OCI-LY1 (cell line): ENCODE data around the gene LRRC72.

Experiments used
- H2AFZ ChIP-seq: fragments of 200-600 bp; sonication (generic), shearing (Covaris generic); 2 replicates; pipeline ENCODE4 v1.6.0; 2014; ENCODE audit warnings: antibody characterized with exemption, mild to moderate bottlenecking, low read length
- H3F3A ChIP-seq: fragments of 200-600 bp; sonication (generic), shearing (Covaris generic); 2 replicates; pipeline ENCODE4 v1.6.0; 2014; ENCODE audit warnings: mild to moderate bottlenecking, antibody characterized with exemption, low read length, moderate library complexity; ENCODE audit not compliant: insufficient read depth
- H3K27ac ChIP-seq: fragments of 200-600 bp; sonication (generic); 2 replicates; pipeline ENCODE4 v1.5.1; 2014; ENCODE audit warnings: low read length, mixed run types, mild to moderate bottlenecking, low read depth; ENCODE audit not compliant: poor library complexity, severe bottlenecking
- H3K27me3 ChIP-seq: fragments of 200-600 bp; sonication (generic); 2 replicates; pipeline ENCODE4 v1.6.0; 2014; ENCODE audit warnings: antibody characterized with exemption, mild to moderate bottlenecking, low read length, moderate library complexity; ENCODE audit not compliant: insufficient read depth
- H3K36me3 ChIP-seq: fragments of 200-600 bp; sonication (generic); 2 replicates; pipeline ENCODE4 v1.6.1; 2014; ENCODE audit warnings: mild to moderate bottlenecking, antibody characterized with exemption, low read length, moderate library complexity, mixed read lengths; ENCODE audit not compliant: insufficient read depth
- H3K4me1 ChIP-seq: fragments of 200-600 bp; sonication (generic); 2 replicates; pipeline ENCODE4 v1.5.1; 2014; ENCODE audit warnings: mild to moderate bottlenecking, low read length, moderate library complexity; ENCODE audit not compliant: insufficient read depth, severe bottlenecking
- H3K4me2 ChIP-seq: fragments of 200-600 bp; sonication (generic), shearing (Covaris generic); 2 replicates; pipeline ENCODE4 v1.6.1; 2014; ENCODE audit warnings: low read length
- H3K4me3 ChIP-seq: fragments of 200-600 bp; sonication (generic); 2 replicates; pipeline ENCODE4 v1.5.1; 2014; ENCODE audit warnings: low read length, low read depth, mild to moderate bottlenecking, mixed read lengths; ENCODE audit not compliant: poor library complexity, severe bottlenecking
- H3K79me2 ChIP-seq: fragments of 200-600 bp; shearing (Covaris generic); 2 replicates; pipeline ENCODE4 v1.6.1; 2016; ENCODE audit warnings: mixed run types, low read length, mixed read lengths; ENCODE audit not compliant: insufficient read depth
- H3K9ac ChIP-seq: fragments of 200-600 bp; sonication (generic), shearing (Covaris generic); 2 replicates; pipeline ENCODE4 v1.6.1; 2014; ENCODE audit warnings: mild to moderate bottlenecking, low read length, mixed read lengths
- H3K9me2 ChIP-seq: fragments of 200-600 bp; sonication (generic), shearing (Covaris generic); 2 replicates; pipeline ENCODE4 v1.6.1; 2014; ENCODE audit warnings: low read depth, mild to moderate bottlenecking, low read length, mixed read lengths
- H3K9me3 ChIP-seq: fragments of 200-600 bp; shearing (Covaris generic); 2 replicates; pipeline ENCODE4 v1.6.1; 2014; ENCODE audit warnings: low read length, mixed read lengths
- H4K20me1 ChIP-seq: fragments of 200-600 bp; sonication (generic), shearing (Covaris generic); 2 replicates; pipeline ENCODE4 v1.6.0; 2016; ENCODE audit warnings: mild to moderate bottlenecking, low read length; ENCODE audit not compliant: insufficient read depth
- CTCF ChIP-seq: fragments of 200-600 bp; sonication (generic), shearing (Covaris generic); IDR thresholded peaks from 2 replicates; pipeline ENCODE4 v1.5.1; 2017; ENCODE audit warnings: mild to moderate bottlenecking, antibody characterized with exemption, low read length, moderate library complexity, mixed read lengths
- EZH2 ChIP-seq: fragments of 200-600 bp; sonication (generic), shearing (Covaris generic); IDR thresholded peaks from 2 replicates; pipeline ENCODE4 v1.8.0; 2017; ENCODE audit warnings: borderline replicate concordance, mixed run types, mild to moderate bottlenecking, antibody characterized with exemption, low read length, moderate library complexity, mixed read lengths

The LRRC72 gene

DNA sequence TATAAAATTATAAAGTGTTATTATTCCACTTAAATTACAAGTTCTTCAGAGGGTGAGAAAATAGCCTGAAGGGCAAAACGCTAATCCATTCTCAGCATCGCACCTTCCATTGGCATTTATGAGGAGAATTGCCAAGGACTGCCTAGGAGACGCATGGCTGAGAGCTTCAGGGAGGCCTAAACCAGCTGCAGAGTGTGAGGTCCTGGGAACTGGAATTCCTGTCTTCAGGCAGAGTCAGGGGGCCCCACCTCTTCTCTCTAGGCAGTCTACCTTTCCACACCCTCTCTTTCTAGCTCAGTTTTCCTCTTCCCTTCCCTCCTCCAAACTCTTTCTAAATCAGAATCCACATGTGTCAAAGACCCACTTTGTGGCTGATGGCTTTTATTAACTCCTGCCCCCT lies 35.3 kb downstream of the LRRC72 start:
- H3K27me3 ChIP-seq = no peaks in the 10 kb centered on the region
- H3K9ac ChIP-seq = no peak overlapping the region
- TF ChIP-seq EZH2 = no peak
- no peak for TF ChIP-seq CTCF
- H3K9me2 ChIP-seq = no peaks in the 10 kb centered on the region
- H3K9me3 ChIP-seq = no peaks in the 10 kb centered on the region
- H3F3A ChIP-seq = no peaks in the 10 kb centered on the region
- H3K36me3 ChIP-seq = no peaks in the 10 kb centered on the region
- H3K79me2 ChIP-seq = no peaks in the 10 kb centered on the region
- no peak overlapping the region for H2AFZ ChIP-seq
- no peaks in the 10 kb centered on the region for H4K20me1 ChIP-seq
- H3K4me1 ChIP-seq = no peaks in the 10 kb centered on the region
- no peak overlapping the region for H3K27ac ChIP-seq
- H3K4me2 ChIP-seq = no peak overlapping the region
- H3K4me3 ChIP-seq = no peak overlapping the region

DNA sequence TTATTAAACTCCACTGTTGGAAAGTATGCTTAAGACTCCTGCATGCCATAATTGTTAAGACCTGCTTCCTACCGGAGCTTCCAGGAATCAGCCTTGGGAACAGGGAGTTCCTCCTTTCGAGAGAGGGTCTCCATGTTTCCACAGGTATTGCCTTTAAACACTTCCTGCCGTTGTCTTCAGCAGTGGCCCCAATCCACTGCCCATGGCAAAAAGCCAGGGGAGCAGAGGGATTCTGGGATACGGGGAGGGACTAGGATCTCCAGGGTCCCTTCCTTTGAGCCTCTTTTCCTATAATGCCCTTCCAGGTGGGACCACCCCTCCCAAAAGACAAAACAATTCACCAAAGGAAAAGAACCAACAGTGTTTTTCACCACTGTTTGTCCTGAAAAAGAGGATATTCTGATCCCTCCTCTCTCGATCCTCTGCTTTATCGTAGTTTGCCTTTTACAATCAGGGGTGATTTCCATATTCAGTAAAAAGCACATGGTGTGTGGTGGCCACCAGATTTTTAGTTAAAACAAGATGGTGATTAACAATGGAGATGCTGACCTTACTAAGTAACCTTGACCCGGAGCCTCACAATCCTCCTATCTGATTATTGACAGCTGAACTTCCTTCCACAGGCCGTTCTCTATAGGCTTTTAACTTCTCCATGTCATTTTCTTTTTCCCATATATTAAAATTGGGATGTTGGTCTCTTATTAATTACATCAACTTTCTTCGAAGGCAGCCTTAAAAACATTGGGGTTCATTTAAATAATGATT lies 36.0 kb downstream of the LRRC72 start:
- Histone ChIP-seq H3K27ac (no peak overlapping the region), H3F3A (no peaks in the 10 kb centered on the region), H3K4me3 (no peak overlapping the region), H3K27me3 (no peaks in the 10 kb centered on the region), H2AFZ (no peak overlapping the region), H3K79me2 (no peaks in the 10 kb centered on the region), H3K4me2 (no peak overlapping the region), H4K20me1 (no peaks in the 10 kb centered on the region), H3K4me1 (no peaks in the 10 kb centered on the region), H3K9me2 (no peaks in the 10 kb centered on the region), H3K9me3 (no peaks in the 10 kb centered on the region), H3K36me3 (no peaks in the 10 kb centered on the region), H3K9ac (no peak overlapping the region)
- TF ChIP-seq CTCF = no peak
- TF ChIP-seq EZH2 = no peak

DNA sequence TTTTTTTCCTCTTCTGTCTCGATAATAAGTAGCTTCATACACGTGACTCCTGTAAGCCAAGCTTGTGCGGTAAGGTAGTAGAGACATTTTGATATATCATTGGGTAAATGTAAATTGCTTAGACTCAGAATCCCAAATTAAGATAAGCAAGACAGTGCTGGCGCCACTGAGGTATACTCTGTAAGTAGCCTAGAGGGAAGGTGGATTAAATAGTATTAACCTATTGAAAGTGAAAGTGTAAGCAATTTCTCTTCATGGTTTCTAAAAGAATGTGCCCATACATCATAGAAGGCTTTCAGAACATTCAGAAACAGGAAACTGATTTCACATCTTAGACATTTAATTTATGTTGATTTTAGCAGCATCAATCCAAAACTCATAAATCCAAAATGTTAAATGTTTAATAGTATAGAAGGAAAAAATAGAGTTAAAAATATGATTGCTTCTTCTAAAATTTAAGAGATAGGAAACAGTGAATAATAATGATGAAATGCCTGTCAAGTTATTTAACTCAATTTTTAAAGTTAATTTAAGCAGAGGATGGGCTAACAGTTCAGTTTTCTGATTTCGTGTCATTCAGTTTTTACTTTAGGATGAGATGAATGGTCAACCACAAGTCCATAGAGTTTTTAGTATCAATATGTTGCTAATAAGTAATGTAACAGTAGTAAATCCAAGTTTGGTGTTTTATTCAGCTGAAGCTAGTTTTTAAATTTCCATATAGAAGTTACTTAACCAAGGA lies 36.8 kb downstream of the LRRC72 start:
- peak overlapping the region; percentile 13; the same call in 1 of the 2 replicates for H3K4me2 ChIP-seq
- no peak overlapping the region for H2AFZ ChIP-seq
- no peak overlapping the region for H3K4me3 ChIP-seq

More for the DNA sequence above, 36.8 kb downstream of the LRRC72 start:
- no peaks in the 10 kb centered on the region for H3K27me3 ChIP-seq
- no peaks in the 10 kb centered on the region for H4K20me1 ChIP-seq
- no peak overlapping the region for H3K9ac ChIP-seq
- TF ChIP-seq EZH2 (no peak), CTCF (no peak)
- no peaks in the 10 kb centered on the region for H3K79me2 ChIP-seq
- H3K9me2 ChIP-seq = no peaks in the 10 kb centered on the region
- H3K36me3 ChIP-seq = no peaks in the 10 kb centered on the region
- no peaks in the 10 kb centered on the region for H3K9me3 ChIP-seq
- no peaks in the 10 kb centered on the region for H3K4me1 ChIP-seq
- H3K27ac ChIP-seq = no peak overlapping the region
- no peaks in the 10 kb centered on the region for H3F3A ChIP-seq
